GM19351 (cell line): Measurements from ENCODE around the gene PRG3.

Experiments used
- ATAC-seq: cut with Tn5 transposase; IDR thresholded peaks from one replicate; pipeline ENCODE4 v1.9.1; 2021; ENCODE audit warnings: mild to moderate bottlenecking, moderate library complexity; ENCODE audit not compliant: unreplicated experiment

The PRG3 gene

DNA sequence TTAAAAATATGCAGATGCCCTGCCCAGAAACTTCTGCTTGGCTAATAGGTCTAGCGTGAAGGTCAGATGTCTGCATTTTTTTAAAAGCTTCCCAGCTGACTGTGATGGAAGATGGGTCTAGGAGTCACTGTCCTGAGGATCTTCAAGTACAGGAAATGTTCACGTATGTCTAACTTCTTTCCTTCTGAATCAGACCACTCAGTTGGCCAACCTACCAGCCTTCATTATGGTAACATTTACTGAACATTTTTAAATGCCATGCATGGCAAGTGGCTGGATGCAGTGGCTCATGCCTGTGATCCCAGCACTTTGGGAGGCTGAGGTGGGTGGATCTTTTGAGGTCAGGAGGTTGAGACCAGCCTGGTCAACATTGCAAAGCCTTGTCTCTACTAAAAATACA lies 10.6 kb upstream of the PRG3 start:
- ATAC-seq, result no peak

DNA sequence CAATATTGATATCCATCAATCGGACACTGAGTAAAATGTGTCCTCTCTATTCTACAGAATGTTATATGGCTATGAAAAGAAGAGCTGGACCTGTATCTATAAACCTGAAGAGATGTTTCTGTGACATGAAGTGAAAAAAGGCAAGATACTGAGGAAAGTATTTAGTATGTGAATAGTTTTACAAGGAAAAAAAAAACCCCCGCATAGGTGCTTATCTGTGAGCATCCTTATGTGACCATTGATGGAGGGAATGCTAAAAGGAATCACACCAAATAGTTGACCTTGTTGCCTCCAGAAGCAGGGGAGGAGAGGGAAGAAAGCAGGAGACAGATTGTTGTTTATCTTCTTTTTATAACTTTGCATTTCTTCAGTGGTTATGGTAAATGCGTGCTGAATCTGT lies 10.2 kb upstream of the PRG3 start:
- ATAC-seq, result no peak

GRCh38 chr11:57390535-57390934 lies 9.6 kb upstream of the PRG3 start, which contains the start of gene PRG2:
Gene PRG2 (minus strand): TSS chr11:57390650. CDS start chr11:57389944, 706 bp downstream.
- ATAC-seq, result no peak

DNA sequence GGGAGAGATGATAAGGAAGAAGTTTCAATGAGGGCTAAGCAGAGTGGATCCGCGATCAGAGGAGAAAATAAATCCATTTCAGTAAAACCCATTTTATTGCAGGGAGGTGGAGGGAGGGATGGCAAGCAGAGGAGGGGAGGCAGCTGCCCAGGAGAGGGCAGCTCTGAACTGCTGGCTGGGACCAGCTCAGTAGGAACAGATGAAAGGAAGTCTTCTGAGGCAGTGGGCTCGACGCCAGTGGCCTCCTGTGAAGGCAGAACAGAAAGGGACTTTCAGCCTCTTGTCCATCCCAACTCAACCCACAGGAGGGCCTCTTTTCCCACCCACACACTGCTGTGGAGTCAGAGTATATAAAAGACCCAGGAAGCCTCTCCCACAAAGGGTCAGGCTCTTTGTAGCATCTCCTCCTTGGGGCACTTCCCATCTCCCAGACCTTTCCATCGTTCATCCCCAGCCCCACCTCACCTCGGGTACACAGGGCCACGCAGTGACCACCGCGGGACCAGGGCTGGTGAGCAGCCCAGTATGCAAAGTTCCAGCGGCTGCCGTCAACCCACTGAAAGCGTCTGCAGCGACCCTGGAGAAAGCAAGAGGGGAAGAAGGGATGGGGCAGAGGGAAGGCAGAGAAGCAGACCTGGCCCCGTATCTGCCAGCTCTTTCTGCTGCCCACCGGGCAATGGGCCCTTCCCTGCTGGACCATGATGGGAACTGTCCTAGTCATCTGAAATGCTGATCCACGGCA lies 6.5 kb upstream of the PRG3 start:
- no peak for ATAC-seq

DNA sequence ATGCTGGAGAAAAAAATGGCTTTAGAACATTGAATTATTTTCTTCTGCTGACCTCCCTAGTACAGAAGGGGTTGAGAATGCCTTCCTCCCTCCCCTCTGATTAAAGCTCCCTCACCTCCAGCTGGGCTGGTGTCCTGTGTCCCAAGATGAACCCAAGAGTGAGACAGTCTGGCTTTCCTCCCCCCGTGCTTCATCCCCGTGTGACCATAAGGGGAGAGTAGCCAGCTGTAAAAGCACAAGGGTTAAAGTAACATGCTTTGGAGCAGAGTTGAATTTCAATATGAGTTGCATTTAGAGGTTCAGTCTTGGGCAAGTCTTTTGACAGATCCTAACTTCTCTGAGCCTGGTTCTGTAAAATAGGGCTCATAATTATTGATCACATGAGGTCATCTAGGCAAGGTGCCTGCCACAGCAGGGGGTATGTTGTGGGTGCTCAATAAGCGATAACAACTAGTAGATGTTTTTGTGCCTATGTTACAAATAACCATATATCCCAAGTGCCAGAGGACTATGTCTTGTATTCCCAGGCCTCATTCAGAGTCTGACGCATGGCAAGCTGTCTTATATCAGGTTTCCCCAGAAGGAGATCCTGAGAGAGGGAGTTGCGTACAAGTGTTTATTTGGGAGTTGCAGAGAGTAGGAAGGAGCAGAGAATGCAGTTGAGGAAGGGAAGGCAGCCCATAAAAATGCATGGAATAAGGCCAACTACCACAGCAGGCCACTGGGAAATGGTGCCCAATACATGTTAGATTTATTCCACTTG lies 5.4 kb upstream of the PRG3 start:
- ATAC-seq, result no peak

DNA sequence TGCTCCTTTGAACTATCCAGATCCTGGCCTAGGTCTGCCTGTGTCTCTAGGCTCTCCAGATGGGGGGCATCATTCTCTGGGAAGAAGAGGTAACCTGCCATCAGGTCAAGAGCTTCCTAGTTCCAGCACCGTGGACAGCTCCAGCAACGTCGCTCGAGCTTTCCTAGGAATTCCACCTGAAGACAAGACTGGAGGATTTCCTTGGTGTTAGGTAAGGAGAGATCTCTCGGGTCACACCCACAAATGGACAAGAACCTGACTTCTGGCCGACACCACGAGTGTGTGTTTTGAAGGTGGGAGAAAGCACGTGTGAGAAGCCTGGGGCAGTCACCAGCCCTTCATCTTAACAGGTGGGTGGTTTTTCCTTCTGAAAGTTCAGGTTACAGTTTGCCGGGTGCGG lies 1.2 kb downstream of the PRG3 start:
- no peak for ATAC-seq

- ATAC-seq, result no peak
Observed at GRCh38 chr11:57378186-57378585, 2.8 kb downstream of the PRG3 start.

- no peak for ATAC-seq
Observed at GRCh38 chr11:57377107-57377506, 3.8 kb downstream of the PRG3 start.

DNA sequence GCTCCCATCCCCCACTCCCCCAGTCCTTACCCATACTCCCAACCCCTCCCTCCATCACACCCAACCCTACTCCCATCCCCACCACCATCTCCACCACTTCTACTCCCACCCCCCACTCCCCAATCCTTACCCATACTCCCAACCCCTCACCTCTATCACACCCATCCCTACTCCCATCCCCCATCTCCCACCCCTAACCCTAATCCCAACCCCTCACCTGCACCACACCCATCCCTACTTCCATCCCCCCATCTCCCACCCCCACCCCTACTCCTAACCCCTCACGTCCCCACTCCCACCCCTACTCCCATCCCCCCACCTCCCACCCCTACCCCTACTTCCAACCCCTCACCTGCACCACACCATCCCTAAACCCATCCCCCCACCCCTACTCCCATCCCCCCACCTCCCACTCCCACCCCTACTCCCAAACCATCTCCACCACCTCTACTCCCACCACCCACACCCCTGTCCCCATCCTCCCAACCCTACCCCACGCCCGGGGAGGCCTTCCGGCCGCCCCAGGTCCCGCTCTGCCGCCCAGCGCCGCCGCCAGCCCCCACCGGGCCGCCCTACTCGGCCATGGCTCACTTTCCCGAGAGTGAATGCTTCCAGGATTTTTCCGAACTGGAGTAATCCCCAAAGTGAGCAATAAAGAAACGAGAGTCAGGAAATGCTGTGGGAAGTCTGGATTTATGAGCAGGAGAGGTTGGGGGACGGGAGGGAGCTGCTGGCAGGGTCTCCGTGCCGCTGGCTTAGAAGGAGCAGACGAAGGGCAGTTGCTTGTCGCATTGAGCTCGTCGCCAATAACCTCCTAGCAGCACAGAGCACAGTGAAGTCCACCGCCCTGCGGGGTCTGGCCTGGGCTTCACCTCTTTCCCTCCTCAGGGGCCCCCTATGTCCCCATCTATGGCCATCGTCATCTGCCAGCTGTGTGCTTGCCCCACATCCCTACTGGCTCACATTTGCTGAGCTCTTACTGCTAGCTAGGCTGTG lies 4.6 kb downstream of the PRG3 start:
- ATAC-seq, result no peak

DNA sequence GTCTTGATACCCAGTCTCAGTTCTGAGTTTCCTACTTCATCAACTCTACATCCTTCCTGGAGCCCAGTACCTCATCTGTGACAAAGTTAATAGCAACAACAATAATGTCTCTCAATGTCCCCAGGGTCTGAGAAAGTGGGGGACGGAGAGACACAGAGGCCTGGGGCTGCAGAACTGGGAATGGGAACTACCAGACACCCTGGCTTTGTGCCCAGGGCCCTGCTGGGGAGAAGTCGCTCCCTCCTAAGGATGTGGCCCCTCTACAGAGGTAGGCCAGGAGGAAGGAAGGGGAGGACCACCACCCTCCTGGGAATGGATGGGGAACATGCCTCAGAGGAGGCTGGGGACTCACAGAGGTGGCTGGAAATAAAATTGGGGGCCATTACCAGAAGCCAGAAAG lies 5.5 kb downstream of the PRG3 start:
- no peak for ATAC-seq

- ATAC-seq, result no peak
Observed at GRCh38 chr11:57374966-57375365, 6.0 kb downstream of the PRG3 start.

DNA sequence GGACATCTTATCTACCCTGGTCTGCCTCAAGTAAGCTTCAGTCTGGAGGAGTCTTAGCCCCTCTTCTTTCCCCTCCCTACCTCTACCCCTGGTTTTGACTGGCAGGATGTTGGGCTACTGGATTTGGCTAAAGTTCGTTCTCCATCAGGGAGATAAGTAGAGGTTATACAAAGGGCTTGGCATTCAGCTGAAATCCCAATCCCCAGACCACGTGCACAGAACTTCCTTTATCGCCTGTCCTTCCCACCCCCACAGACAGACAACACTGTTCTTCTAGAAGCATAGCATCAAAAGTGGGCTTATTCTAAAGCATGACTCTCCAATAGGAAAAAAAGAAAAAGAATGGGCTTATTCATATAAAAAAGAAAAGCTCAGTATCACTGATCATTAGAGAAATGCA lies 7.8 kb downstream of the PRG3 start:
- no peak for ATAC-seq

DNA sequence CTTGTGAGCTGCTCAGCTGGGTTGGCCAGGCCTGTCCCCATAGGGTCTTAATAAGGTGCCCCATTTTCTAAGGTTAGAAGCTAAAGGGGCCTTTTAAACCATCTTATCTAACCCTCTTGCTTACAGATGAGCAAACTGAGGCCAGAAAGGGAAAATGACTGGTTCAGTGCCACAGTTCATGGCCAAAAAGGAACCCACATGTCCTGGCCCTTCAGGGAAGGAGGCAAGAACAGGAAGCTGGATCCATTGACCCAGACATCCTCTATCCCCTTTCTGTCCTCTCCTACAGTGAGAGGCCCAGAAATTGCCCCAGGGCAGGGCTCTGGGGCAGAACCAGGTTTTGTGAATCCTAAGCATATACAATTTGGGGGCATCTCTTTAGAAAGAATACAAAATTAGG lies 10.0 kb downstream of the PRG3 start:
- no peak for ATAC-seq

- ATAC-seq, result no peak
Observed at GRCh38 chr11:57370251-57370650, 10.7 kb downstream of the PRG3 start.

- ATAC-seq, result no peak
Observed at GRCh38 chr11:57368845-57369232, 12.1 kb downstream of the PRG3 start.

DNA sequence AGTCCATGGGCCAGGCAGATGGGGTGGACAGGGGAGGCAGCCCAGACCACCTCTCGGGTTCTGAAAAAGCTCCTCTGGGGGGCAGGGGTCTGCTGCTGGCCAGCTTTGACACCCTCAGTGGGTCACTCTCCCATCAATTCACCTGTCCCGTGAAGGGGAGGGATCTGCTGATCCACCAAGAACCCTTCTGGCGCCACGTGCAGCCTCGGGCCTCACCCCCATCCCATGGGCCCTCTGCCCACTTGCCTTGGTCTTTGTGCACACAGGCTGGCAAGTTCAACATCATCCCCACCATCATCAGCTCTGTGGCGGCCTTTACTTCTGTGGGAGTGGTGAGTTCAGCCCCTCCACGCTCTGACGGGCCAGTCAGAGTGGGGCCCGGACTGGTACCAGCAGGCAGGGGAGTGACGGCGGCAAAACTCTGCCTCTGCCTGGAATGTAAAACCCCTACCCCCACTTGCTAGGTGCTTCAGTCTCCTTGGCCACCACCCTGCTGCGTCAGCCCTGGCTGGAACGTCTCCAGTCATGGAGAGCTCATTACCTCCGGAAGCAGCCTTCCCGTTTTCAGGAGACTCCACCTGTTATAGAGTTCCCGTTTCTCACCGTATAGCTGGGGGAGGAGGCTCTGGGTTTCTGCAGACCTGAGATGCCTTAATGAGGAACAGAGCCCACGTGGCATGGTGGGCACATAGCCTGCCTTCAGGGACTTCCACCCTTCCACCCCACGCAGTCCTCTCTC lies 12.7 kb downstream of the PRG3 start:
- ATAC-seq, result no peak

GRCh38 chr11:57364851-57365660 lies 15.9 kb downstream of the PRG3 start:
- no peak for ATAC-seq

GRCh38 chr11:57363131-57364080 lies 17.5 kb downstream of the PRG3 start:
- ATAC-seq, result no peak

- no peak for ATAC-seq
Observed at GRCh38 chr11:57361926-57362325, 19.0 kb downstream of the PRG3 start.
